NB4 (cell line): ENCODE data around the gene HYDIN.

Experiments
- DNase-seq: peaks from one replicate; pipeline ENCODE4 v3.0.0; 2010; ENCODE audit warnings: low read depth
- H3K4me3 ChIP-seq: one replicate; pipeline ENCODE4 v1.5.1; 2011; ENCODE audit warnings: mild to moderate bottlenecking, low read depth, low read length, moderate library complexity
- MYC ChIP-seq: IDR thresholded peaks from 2 replicates; pipeline ENCODE4 v1.6.1; 2011; ENCODE audit warnings: low read depth, low read length
- POLR2A ChIP-seq: IDR thresholded peaks from 2 replicates; pipeline ENCODE4 v1.6.1; 2011; ENCODE audit warnings: mild to moderate bottlenecking; ENCODE audit not compliant: insufficient read length; ENCODE audit errors: extremely low read depth
- TF ChIP-seq, protein P1 (sequence below): IDR thresholded peaks from one replicate; pipeline ENCODE4 v1.5.1; 2012; ENCODE audit warnings: low read depth, low read length
- TF ChIP-seq, protein P2 (sequence below): IDR thresholded peaks from 2 replicates; pipeline ENCODE4 v1.6.1; 2011; ENCODE audit warnings: low read depth, low read length

HYDIN gene

DNA sequence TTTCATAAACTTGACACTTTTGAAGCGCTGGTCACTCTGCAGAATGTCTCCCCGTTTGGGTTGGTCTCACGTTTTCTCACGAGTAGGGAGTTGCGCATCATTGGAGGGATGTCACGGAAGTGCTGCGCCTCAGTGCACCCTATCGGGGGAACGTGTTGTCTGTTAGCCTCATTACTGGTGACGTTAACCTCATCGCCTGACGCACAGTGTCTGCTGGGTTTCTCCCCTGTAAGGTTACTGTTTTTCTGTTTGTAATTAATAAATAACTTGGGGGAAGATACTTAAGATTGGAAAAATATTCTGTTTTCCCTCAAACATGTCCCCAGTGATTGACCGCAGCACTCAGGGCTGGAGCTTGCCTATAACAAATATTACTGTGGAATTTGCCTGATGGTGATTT lies 456.3 kb downstream of the HYDIN start:
- TF ChIP-seq POLR2A (no peak), MYC (no peak)
- TF ChIP-seq, protein P1, sequence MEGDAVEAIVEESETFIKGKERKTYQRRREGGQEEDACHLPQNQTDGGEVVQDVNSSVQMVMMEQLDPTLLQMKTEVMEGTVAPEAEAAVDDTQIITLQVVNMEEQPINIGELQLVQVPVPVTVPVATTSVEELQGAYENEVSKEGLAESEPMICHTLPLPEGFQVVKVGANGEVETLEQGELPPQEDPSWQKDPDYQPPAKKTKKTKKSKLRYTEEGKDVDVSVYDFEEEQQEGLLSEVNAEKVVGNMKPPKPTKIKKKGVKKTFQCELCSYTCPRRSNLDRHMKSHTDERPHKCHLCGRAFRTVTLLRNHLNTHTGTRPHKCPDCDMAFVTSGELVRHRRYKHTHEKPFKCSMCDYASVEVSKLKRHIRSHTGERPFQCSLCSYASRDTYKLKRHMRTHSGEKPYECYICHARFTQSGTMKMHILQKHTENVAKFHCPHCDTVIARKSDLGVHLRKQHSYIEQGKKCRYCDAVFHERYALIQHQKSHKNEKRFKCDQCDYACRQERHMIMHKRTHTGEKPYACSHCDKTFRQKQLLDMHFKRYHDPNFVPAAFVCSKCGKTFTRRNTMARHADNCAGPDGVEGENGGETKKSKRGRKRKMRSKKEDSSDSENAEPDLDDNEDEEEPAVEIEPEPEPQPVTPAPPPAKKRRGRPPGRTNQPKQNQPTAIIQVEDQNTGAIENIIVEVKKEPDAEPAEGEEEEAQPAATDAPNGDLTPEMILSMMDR, result no peak
- TF ChIP-seq, protein P2, sequence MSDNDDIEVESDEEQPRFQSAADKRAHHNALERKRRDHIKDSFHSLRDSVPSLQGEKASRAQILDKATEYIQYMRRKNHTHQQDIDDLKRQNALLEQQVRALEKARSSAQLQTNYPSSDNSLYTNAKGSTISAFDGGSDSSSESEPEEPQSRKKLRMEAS, result no peak
- no peak for DNase-seq
- H3K4me3 ChIP-seq, result no peak overlapping the region

DNA sequence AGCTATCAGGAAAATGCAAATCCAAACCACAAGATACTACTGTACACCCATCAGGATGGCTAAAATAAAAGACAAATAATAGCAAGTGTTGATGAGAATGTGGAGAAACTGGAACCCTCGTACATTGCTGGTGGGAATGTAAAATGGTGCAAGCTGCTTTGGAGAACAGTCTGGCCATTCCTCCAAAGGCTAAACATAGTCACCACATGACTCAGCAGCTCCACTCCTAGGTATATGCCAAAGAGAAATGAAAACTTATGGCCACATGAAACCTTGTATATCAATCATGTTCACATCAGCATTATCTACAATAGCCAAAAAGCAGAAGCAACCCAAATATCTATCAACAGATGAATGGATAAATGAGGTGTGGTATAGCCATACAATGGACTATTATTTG lies 458.0 kb downstream of the HYDIN start:
- no peak for DNase-seq
- no peak overlapping the region for H3K4me3 ChIP-seq
- TF ChIP-seq, protein P1, result no peak
- TF ChIP-seq, protein P2, result no peak
- TF ChIP-seq MYC, result no peak
- TF ChIP-seq POLR2A, result no peak

DNA sequence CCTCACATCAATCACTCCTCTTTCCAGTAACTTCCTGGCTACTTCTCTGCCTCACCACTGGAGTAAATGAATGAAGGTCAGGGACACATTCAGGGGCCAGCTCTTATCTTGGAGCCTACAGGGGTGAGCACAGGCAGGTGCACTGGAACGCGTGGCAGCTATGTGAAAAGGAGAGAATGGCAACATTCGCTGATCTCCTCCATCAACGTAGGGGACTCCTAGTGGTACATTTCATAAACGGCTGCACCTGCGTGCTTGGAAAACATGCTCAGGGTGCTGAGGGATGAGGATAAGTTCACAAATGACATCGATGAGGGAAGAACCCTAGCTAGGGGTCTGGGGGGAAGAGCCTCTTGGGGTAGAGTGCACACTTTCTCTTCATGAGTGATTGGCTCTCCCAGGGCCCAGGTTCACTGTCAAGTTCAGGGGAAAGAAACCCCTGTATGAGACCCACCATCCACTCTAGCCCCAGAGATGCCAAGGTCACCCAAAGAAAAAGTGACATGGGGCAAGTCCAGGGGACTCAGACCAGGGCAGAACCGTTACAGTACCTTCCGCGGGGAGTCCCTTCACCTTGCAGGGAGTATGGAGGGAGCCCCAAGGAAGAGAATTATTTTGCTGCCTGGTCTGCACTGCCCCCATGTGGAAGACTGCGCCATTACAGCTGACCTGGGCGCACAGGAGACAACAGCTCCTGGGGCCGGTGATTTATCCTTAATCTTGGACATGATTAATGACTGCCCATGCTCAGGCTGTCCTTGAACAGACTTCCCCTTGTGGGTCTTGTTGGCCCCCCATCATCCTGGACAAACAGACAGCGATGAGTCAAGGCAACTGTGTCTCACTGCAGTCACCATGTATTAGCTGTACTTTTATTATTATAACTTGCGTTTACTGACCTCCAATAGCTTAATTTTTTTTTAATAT lies 459.6 kb downstream of the HYDIN start:
- no peak for TF ChIP-seq POLR2A
- TF ChIP-seq, protein P2, result peak; percentile 42
- TF ChIP-seq MYC, result no peak
- TF ChIP-seq, protein P1, result peak; percentile 97
- peak; percentile 78 for DNase-seq
- H3K4me3 ChIP-seq, result no peak overlapping the region

DNA sequence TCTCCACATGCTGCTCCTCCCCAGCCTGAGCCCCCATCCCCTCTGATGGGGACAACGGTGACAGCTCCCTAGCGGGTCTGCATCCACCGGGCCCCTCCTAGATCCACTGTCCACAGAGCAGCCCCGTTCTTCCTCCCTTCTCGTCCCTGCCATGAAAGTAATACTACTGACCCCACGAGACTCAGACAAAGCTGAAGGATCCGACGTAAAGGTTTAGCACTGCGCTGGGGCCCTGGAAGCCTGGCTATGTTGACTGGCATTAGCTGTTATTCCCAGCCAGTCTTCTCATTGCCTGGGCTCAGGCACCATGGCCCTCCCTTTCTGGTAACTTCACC lies 460.3 kb downstream of the HYDIN start:
- TF ChIP-seq, protein P1, result no peak
- TF ChIP-seq POLR2A (no peak), MYC (no peak)
- TF ChIP-seq, protein P2, result no peak
- no peak overlapping the region for H3K4me3 ChIP-seq
- DNase-seq, result no peak

DNA sequence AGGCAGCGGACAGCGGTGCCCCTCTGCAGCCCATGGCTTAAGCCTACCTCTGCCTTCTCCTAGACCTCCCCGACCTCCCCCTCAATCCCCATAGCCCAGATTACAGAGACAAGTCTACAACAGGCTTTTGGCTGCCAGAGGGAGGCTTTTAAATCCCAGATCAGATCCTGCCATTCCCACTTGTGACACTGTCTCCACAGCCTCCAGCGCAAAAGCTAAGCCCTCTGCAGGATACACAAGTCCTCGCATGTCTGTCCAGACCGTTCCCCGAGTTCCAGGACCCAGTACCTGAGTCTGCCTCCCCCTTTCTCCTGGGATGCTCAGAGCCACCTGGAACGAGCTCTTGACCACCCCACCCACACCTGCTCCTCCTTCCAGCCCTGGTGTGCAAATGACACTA lies 460.8 kb downstream of the HYDIN start:
- no peak overlapping the region for H3K4me3 ChIP-seq
- TF ChIP-seq MYC (no peak), POLR2A (no peak)
- TF ChIP-seq, protein P1, result no peak
- TF ChIP-seq, protein P2, result no peak
- no peak for DNase-seq

DNA sequence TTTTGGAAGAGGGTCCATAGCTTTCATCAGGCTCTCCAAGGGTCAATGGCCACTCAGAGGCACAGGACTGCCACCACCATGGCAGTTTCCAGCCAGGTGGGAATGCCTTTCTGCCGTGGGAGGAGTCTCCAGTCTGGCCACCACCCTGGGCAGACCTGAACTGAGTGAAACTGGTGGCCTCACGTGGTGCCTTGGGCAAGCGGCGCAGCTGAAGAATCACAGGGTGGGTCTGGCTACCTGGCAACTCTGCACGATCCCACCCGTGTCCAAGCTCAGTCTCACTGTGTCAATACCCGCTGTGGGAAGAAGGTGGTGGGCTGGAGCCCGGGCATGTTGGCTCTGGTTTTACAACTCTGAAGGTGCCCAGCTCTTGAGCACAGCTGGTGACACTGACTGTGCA lies 461.4 kb downstream of the HYDIN start:
- DNase-seq, result no peak

More for the DNA sequence above, 461.4 kb downstream of the HYDIN start:
- TF ChIP-seq, protein P2, result no peak
- no peak for TF ChIP-seq MYC
- no peak for TF ChIP-seq POLR2A
- TF ChIP-seq, protein P1, result no peak
- H3K4me3 ChIP-seq, result no peak overlapping the region
